ENCODE measurements around the gene PYHIN1.

DNA sequence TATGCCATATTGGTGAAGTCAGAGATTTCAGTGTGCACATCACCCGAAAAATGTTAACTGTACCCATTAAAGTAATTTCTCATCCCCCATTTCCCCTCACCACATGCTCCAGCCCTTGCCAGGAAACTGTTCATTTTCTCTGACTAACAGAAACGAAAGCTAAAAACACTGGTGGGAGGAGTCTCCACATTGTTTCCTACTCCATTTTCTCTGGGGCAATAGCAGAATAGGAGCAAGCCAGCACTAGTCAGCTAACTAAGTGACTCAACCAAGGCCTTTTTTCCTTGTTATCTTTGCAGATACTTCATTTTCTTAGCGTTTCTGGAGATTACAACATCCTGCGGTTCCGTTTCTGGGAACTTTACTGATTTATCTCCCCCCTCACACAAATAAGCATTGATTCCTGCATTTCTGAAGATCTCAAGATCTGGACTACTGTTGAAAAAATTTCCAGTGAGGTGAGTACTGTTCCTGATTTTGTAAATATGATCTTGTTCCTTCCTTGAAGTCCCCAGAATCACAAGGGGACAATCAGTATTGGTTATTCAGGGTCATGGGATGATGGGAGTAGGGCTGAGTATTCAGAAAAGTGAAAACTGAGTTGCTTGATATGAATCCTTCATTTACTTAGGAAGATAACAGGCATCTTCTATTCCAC is 78.5 kb downstream of the PYHIN1 start, which contains the start of gene IFI16:
- no peak for TF ChIP-seq EZH2 (IDR thresholded peaks at IDR 0.05; ENCODE audit: insufficient read depth, poor library complexity, severe bottlenecking)
- no peak for TF ChIP-seq EZH2phosphoT487 (IDR thresholded peaks at IDR 0.05; ENCODE audit: insufficient read depth, low read depth)

Data from GM23248 (cell line).